Natural killer cell (primary cell): ENCODE results near the gene COL23A1. TPM values are rescaled to one million over a fixed set of nuclear protein-coding genes. Genes with fewer than 3 reads are reported as not detected.

Experiments
- ATAC-seq, 3 donors: fragments of 150-1000 bp in 2 of 3; fragments of 200-7000 bp in 1 of 3; cut with Tn5 transposase; 1 replicate in 1 of 3; 2 replicates in 2 of 3; pipeline ENCODE4 v1.10.0; 2021; ENCODE audit warnings: mild to moderate bottlenecking in 2 of 3, moderate library complexity in 2 of 3
- DNase-seq, 2 donors: peaks; one replicate each; pipeline versions ENCODE4 v3.0.0 to v3.0.0-alpha.2; 2013 to 2021; ENCODE audit warnings: mixed read lengths in 1 of 2
- H3K27ac ChIP-seq: one replicate; pipeline ENCODE4 v1.5.1; 2013; ENCODE audit warnings: mild to moderate bottlenecking, low read length
- H3K27me3 ChIP-seq: one replicate; pipeline ENCODE4 v1.6.1; 2013; ENCODE audit warnings: low read length; ENCODE audit not compliant: control insufficient read depth, insufficient read depth
- H3K36me3 ChIP-seq: one replicate; pipeline ENCODE4 v1.6.1; 2013; ENCODE audit warnings: low read length; ENCODE audit not compliant: control insufficient read depth, insufficient read depth
- H3K4me1 ChIP-seq: one replicate; pipeline ENCODE4 v1.6.1; 2013; ENCODE audit warnings: low read length; ENCODE audit not compliant: control insufficient read depth, insufficient read depth
- H3K4me3 ChIP-seq: one replicate; pipeline ENCODE4 v1.5.1; 2013; ENCODE audit warnings: low read length
- H3K9me3 ChIP-seq: one replicate; pipeline ENCODE4 v1.6.1; 2013; ENCODE audit warnings: low read length; ENCODE audit not compliant: control insufficient read depth, insufficient read depth
- H3K27ac Mint-ChIP-seq, 2 donors: one replicate each; pipeline ENCODE4 v1.8.0; 2022; ENCODE audit warnings: mild to moderate bottlenecking in 2 of 2, mixed read lengths in 2 of 2, moderate library complexity in 1 of 2
- H3K27me3 Mint-ChIP-seq, 2 donors: one replicate each; pipeline ENCODE4 v1.8.0; 2022; ENCODE audit warnings: low read depth in 2 of 2, mixed read lengths in 2 of 2
- H3K36me3 Mint-ChIP-seq: one replicate; pipeline ENCODE4 v1.8.0; 2022; ENCODE audit warnings: mixed read lengths
- H3K4me1 Mint-ChIP-seq, 2 donors: one replicate each; pipeline ENCODE4 v1.8.0; 2022; ENCODE audit warnings: mixed read lengths in 2 of 2
- H3K4me3 Mint-ChIP-seq: one replicate; pipeline ENCODE4 v1.8.0; 2022; ENCODE audit warnings: mild to moderate bottlenecking, moderate library complexity, mixed read lengths
- H3K9me3 Mint-ChIP-seq, 2 donors: one replicate each; pipeline ENCODE4 v1.8.0; 2022; ENCODE audit warnings: mixed read lengths in 2 of 2
- CTCF ChIP-seq: fragments of 200-600 bp; IDR thresholded peaks from one replicate; pipeline ENCODE4 v1.8.0; 2022; ENCODE audit warnings: antibody characterized with exemption
- WGBS: methylation state at CpG from one replicate; pipeline ENCODE4 v1.1.7; 2013; ENCODE audit warnings: missing lambda C conversion rate; ENCODE audit not compliant: insufficient coverage; 5-methylcytosine and 5-hydroxymethylcytosine counted together
- intact Hi-C: fragments of 100-400 bp; cut with micrococcal nuclease; formaldehyde crosslinking; loops from one replicate; pipeline ENCODE4 v1.14.2; 2022
- total RNA-seq, 4 donors: library from RNA; stranded (reverse); fragments of 120-200 nt in 1 of 4; gene quantifications; one replicate each; pipeline versions ENCODE4 v1.2.3 to v1.2.4, GENCODE V29; 2013 to 2022

The COL23A1 gene
- total RNA-seq, 3 donors from 2014 or later (not counting 1 experiment from before 2014, with no cell fraction given), result 0.15 TPM; not detected in 2

GRCh38 chr5:178232920-178233429 lies 357.2 kb downstream of the COL23A1 start:
- ATAC-seq, result no peak
- Histone ChIP-seq H3K4me3 (peak overlapping the region; percentile 70), H3K36me3 (peaks cover 22% of the 10 kb centered on the region), H3K9me3 (no peaks in the 10 kb centered on the region), H3K27ac (peak overlapping the region; percentile 75), H3K4me1 (peaks cover 67% of the 10 kb centered on the region), H3K27me3 (no peaks in the 10 kb centered on the region)
- H3K36me3 Mint-ChIP-seq, result peaks cover 8% of the 10 kb centered on the region
- H3K4me1 Mint-ChIP-seq, result peaks cover 63 to 67% of the 10 kb centered on the region in 2 donors
- WGBS, result 69% methylated on average over 11 of the region's 11 CpGs
- intact Hi-C loops, result loop anchor here (10.0 kb wide), 2 partner anchors 118 to 502 kb away; partner anchors contain the start of genes N4BP3 and ZNF354A
- no peaks in the 10 kb centered on the region for H3K27me3 Mint-ChIP-seq
- no peaks in the 10 kb centered on the region for H3K9me3 Mint-ChIP-seq
- DNase-seq, result no peak
- peak overlapping the region; percentile 74 for H3K4me3 Mint-ChIP-seq
- TF ChIP-seq CTCF, result no peak
- peak overlapping the region; percentile 70 to 77 for H3K27ac Mint-ChIP-seq

- Histone ChIP-seq H3K36me3 (peaks cover 28% of the 10 kb centered on the region), H3K4me3 (peak within 1 kb of the TSS; percentile 70), H3K9me3 (no peaks in the 10 kb centered on the region), H3K4me1 (peaks cover 60% of the 10 kb centered on the region), H3K27me3 (no peaks in the 10 kb centered on the region), H3K27ac (peak within 1 kb of the TSS; percentile 75)
- Mint-ChIP-seq H3K27ac (peak within 1 kb of the TSS; percentile 70 to 77), H3K9me3 (no peaks in the 10 kb centered on the region), H3K27me3 (no peaks in the 10 kb centered on the region), H3K4me1 (peaks cover 67 to 68% of the 10 kb centered on the region in 2 donors), H3K4me3 (peak within 1 kb of the TSS; percentile 87), H3K36me3 (peaks cover 14% of the 10 kb centered on the region)
- DNase-seq (peak; percentile 54 to 81), ATAC-seq (peak; percentile 67 to 79 (median 70))
- TF ChIP-seq CTCF, result no peak
- intact Hi-C loops, result loop anchor here (10.0 kb wide), 2 partner anchors 118 to 502 kb away; partner anchors contain the start of genes N4BP3 and ZNF354A
- WGBS, result under 1% methylated on average over 102 of the region's 102 CpGs
Measured at GRCh38 chr5:178232124-178232919, 357.9 kb downstream of the COL23A1 start, which contains the start of gene PHYKPL. Gene PHYKPL (minus strand): TSS chr5:178232802. CDS start chr5:178232550, 252 bp downstream.

GRCh38 chr5:178231539-178232123 lies 358.6 kb downstream of the COL23A1 start:
- Mint-ChIP-seq H3K36me3 (peaks cover 19% of the 10 kb centered on the region), H3K27me3 (no peaks in the 10 kb centered on the region), H3K4me3 (peak overlapping the region; percentile 87), H3K9me3 (no peaks in the 10 kb centered on the region), H3K4me1 (peaks cover 63 to 68% of the 10 kb centered on the region in 2 donors), H3K27ac (peak overlapping the region; percentile 41 to 69)
- peaks cover 31% of the 10 kb centered on the region for H3K36me3 ChIP-seq
- peaks cover 53% of the 10 kb centered on the region for H3K4me1 ChIP-seq
- H3K4me3 ChIP-seq, result peak overlapping the region; percentile 70
- peak overlapping the region; percentile 67 for H3K27ac ChIP-seq
- TF ChIP-seq CTCF, result no peak
- no peaks in the 10 kb centered on the region for H3K9me3 ChIP-seq
- DNase-seq (no peak), ATAC-seq (no peak)
- WGBS, result 28% methylated on average over 21 of the region's 21 CpGs
- no peaks in the 10 kb centered on the region for H3K27me3 ChIP-seq
- intact Hi-C loops, result loop anchor here (10.0 kb wide), 2 partner anchors 117 to 503 kb away; partner anchors contain the start of genes N4BP3 and ZNF354A
